ENCODE data around the gene HHAT. TPM values are rescaled to one million over a fixed set of nuclear protein-coding genes. Genes with fewer than 3 reads are reported as not detected.

HHAT gene
- polyA plus RNA-seq, 3 donors: 13.0 to 14.9 (median 14.8) TPM

DNA sequence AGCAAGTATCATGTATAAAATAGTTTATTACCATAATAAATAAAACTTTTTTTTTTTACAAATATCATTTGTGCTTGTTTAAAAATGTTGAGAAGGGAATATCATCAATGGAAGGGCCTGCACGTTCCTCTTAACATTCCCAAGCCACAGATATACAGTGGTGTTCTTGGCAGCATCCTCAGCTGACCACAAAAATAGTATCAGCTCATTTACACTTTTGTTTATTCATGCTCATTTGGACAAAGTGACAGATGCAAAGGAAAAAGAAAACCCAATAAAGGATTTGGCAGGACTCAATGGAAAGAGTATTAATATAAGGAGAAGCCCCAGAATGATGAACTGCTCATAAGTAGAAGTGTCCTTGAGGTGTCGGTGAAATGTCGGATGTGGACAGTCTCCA is 349.6 kb downstream of the HHAT start:
- no peak for DNase-seq (ENCODE audit: extremely low read depth in 1 of 11, low read depth in 9 of 11, low spot score in 4 of 11)

DNA sequence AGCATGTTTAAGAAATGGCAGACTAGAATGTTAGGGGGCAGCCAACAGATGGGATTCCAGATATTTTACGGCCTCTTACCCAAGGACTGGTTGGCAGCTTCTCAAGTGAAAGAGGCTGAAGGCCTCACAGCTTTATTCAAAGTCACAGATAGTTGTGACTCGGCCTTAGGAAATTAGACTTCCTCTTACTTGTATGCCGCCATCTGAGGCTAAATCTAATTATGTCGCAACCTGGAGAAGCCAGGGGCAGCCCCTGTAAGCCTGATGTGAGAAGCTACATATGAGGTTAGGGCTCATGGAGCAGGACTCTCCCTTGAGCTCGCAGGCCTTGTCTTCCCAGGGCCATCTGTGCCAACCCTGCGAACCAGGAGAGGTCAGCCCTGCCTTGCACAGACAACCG is 352.5 kb downstream of the HHAT start:
- DNase-seq (ENCODE audit: extremely low read depth in 1 of 11, low read depth in 9 of 11, low spot score in 4 of 11): no peak

DNA sequence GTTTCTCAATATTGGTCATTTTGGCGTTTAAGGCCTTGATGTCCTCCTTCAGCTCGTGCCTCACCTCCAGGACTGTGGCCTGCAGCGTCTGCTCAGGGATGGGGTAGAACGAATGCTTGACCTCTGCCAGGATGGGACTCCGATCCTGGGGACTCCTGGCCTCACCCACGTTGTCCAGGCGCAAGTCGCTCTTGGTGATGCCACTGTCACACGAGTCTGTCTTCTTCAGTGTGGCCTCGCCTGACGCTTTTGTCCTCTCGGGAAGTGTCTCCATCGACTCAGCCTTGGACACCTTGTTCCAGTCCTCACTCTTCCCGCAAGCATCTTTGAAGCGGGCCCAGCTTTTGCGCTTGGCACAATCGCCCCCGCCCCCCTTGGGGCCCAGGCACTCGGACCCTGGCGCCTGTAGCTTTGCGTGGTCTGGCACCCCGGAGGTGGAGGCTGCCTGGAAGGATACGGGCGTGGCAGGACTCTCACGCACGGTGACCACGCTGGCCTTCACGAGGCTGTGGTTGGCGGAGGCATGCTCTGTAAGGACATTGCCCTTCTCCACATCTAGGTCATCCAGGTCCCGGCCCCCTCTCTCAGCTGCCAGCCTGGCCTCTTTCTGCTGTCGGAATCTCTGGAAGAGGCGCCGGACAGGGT is 354.8 kb downstream of the HHAT start:
- no peak for DNase-seq (ENCODE audit: extremely low read depth in 1 of 11, low read depth in 9 of 11, low spot score in 4 of 11)

DNA sequence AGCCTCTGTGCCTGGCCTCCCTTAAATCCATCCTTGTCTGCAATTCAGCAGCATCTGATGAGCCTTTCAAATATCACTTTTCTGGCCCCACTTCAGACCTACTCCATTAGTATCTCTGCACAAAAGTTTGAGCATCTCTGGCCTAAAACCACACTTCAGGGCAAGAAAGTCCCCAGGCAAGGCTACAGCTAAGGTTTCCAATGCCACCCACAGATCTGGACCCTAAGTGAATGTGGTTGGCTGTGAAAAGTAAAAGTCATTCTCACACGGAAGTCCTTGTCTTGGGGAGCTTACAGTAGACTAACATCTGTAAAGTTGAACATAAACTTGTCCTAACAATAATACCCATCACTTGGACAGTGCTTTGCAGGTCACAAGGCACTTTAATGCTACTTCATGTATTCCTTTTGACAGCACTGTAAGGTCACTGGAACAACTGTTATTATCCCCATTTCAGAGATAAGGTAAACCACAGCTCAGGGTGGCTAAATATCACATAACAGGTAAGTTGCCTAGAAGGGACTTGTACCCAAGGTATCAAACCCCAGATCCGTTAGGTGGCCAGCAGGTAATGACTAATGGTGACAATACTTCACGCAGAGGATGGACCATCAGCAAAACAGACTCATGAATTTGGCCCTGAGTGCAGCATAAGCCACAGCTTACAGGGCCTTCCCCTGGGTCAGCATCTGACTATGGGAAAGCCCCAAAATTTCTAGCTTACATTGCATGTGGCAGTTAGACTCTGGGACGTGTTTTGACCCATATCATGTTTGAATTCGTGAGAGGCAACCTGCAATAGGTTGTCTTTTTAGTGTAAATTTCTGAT is 356.0 kb downstream of the HHAT start:
- no peak for DNase-seq (ENCODE audit: extremely low read depth in 1 of 11, low read depth in 9 of 11, low spot score in 4 of 11)

DNA sequence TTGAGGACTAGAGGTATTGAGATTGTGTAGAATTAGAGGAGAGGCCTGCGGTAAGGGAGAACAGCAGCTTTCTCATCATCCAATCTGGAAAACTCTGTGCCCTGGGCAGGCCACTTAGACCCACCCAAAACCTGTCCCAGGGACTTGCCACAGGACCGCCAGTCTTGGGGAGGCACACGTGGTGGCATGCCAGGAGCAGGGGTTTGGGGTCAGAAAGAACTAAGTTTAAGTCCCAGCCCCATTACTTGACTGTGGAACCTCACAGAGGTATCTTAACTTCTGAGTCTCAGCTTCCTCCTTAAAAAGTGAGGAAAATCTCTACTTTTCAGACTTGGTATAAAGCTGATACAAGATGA is 356.6 kb downstream of the HHAT start:
- no peak for DNase-seq (ENCODE audit: extremely low read depth in 1 of 11, low read depth in 9 of 11, low spot score in 4 of 11)

DNA sequence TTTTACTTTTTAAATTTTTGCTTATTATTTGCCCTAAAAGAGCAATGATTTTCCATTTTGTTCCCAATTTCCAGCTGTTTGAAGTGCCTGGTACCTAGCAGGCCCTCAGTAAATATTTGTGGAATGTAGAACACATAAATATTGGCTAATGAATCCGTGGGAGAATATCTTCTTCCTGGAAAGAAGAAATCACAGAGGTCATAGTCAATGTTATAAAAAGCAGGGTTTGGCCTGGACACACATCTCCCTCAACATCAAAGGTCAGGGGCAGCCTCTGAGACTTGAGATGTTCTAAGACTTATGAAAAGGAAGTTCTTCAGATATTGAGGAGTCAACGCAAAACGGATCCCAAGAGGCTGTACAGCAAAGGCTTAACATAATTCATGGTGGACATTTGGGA is 358.1 kb downstream of the HHAT start:
- DNase-seq (ENCODE audit: extremely low read depth in 1 of 11, low read depth in 9 of 11, low spot score in 4 of 11): no peak

DNA sequence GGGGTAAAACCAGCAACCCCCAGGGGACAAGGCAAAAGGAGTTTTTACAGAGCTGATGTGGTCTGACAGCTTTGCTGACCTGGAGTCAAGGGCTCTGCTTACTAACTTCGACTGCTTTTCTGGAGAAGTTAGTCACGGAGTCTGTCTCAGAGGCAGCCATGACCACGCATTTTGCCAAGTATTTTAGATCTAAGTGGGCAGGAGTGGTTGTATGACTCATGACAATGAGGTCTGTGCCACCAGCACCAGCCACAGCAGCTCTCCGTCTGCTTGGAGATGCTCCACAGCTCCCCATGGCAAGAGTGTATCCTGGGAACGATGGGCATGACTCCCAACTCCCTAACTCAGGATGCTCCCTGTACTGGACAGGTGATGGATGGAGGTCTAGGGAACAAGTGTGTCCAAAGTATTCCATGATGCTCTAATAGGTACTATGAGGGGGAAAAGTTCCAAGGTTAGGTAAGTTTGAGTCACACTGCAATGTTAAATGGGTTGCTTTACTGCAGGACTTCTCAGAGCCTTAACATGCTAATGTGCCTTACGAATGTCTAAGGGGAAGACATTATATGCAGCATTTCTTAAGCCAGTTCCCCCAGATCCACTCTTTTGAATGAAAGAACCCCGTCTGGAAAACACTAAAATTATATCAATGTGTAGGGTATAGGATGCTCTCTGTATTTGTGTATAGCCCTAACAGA is 359.0 kb downstream of the HHAT start:
- DNase-seq (ENCODE audit: extremely low read depth in 1 of 11, low read depth in 9 of 11, low spot score in 4 of 11): no peak

DNA sequence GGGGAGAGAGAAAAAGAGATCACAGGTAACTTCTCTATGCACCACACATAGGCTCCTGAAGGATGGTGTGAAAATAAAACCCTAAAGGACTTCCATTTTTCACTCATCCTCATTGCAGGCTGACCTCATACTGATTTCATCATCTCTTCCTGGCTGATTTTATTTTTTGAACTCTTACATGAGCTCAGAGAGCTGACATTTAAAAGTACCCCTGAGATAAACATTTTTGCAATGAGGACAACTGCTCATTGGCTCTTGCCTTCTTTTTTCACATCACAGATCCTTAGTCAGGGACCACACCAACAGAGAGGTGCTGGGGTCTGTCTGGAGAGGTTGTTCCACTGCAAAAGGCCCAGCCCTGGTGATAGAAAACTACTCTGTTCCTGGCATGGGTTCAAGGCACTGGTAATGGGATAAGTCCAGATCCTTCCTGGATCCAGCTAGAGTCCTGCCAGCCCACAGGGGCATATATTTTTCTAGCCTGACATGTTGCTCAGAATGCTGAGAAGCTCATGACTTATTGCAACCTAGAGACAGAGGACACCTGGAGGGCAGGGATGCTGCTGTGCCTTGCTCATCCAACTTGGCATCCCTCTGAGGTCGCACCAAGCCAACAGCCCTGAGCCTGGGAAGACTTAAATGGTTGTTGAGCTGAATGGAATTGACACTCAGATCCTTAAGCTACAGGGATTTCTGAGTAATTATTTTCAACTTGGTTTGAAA is 360.0 kb downstream of the HHAT start:
- no peak for DNase-seq (ENCODE audit: extremely low read depth in 1 of 11, low read depth in 9 of 11, low spot score in 4 of 11)

DNA sequence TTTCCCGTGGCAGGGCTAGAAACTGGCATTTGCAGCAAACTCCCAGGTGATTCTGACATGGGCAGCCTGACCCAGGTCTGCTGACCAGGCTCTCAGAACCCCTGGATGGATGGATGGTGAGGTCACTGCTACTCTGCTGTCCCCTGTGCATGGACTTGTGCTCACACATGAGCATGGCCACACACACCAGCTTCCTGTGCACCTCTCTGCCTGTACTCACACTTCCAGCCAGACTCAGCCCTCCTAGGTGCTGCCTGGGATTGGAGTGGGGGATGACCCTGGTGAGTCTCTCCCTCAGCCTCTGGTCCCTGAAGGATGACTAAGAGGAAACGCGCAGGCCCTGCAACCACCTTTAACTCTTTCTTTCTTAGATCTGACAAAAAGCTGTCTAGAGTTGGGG is 361.1 kb downstream of the HHAT start:
- DNase-seq (ENCODE audit: extremely low read depth in 1 of 11, low read depth in 9 of 11, low spot score in 4 of 11): no peak

DNA sequence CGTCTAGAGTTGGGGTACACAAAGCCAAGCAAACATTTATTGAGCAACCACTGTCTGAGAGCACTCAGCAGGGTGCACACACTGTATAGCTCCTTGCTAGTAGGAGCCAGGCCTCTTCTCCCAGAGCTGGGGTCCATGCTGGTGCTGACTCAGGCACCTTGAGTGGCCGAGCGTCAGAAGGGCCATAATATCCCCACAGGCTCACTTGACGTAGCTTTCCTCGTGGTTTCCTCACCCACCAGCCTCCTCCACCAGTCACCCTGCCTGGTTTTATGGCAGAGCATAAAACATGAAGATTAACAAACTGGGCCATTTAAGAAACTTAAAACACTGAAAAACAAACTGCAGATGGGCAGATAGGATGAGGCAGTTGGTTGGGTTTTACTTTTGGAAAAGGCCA is 361.5 kb downstream of the HHAT start:
- DNase-seq (ENCODE audit: extremely low read depth in 1 of 11, low read depth in 9 of 11, low spot score in 4 of 11): no peak

DNA sequence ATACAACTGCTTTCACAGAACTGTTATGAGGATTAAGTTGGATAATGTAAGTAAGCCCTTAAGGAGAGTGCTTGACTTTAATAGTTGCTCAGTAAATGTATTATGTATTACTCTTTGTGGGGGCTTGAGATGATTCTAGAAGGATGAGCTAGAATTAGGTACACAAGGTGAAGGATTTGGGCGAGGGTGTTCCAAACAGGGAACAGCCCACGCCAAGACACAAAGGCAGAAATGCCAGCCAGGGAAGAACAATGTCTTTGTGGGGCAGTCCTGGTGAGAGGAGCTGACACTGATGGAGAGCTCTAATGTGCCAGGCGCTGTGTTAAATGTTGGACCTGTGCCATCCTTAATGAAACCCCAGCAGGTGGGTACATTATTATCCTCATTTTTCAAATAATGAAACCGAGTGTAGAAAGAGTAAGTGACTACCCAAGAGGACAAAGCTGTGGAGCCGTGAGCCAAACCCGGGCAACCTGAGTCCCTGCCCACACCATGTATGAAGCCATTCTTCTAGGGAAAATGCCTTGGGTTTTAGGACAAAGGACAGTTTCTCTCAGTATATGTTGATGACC is 362.4 kb downstream of the HHAT start:
- no peak for DNase-seq (ENCODE audit: extremely low read depth in 1 of 11, low read depth in 9 of 11, low spot score in 4 of 11)

DNA sequence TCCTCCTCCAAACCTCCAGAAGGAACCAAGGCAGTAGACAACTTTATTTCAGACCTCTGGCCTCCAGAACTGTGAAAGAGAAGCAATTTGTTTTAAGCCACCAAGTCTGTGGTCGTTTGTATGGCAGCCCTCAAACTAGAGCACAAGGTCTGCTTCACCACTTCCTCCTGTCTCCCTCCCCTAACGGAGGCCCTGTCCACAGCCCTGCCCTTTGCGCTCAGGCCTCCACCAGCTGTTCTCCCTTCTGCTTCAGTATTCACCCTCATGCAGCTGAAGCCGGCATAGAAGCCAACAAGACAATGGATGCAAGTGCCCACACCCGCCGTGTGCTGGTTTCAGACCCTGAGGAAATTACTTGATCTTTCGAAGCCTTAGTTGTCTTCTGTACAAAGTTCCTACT is 364.1 kb downstream of the HHAT start:
- DNase-seq (ENCODE audit: extremely low read depth in 1 of 11, low read depth in 9 of 11, low spot score in 4 of 11): no peak

DNA sequence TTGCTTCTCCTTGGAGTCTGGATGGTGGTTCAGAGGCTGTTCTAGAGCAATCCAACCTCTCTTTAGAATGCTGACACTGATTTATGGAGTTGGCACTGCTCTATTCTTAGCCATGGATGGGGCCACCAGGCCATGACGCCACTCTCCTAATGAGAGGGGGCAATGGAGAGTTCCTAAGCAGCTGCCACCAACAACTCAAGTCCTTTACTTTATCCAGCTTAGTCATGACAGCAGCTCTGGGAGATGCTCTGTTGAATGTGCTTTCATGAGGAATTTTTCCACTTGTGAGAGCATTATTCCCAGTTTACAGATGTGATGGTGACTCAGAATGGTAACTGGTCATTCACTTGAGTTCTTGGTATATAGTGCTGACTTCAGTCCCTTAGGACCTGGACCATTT is 366.3 kb downstream of the HHAT start:
- no peak for DNase-seq (ENCODE audit: extremely low read depth in 1 of 11, low read depth in 9 of 11, low spot score in 4 of 11)

DNA sequence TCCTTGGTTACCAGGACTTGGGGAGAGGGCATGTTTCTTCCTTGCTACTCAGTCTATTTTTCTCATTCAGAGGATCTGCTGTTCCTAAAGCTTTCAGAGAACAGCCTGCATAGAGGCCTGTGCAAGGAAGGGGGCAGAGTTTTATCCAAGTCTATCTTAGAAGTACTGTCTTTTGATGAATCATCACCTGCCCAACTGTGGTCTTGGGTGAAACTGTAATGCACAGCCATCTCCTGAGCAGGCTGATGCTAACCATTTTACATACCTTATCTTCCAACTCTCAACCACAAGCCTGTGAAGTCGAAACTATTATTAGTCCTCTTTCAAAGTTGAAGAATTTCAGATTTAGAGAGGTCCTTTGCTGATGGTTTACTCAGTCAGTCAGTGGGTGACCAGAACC is 368.0 kb downstream of the HHAT start:
- DNase-seq (ENCODE audit: extremely low read depth in 1 of 11, low read depth in 9 of 11, low spot score in 4 of 11): no peak

DNA sequence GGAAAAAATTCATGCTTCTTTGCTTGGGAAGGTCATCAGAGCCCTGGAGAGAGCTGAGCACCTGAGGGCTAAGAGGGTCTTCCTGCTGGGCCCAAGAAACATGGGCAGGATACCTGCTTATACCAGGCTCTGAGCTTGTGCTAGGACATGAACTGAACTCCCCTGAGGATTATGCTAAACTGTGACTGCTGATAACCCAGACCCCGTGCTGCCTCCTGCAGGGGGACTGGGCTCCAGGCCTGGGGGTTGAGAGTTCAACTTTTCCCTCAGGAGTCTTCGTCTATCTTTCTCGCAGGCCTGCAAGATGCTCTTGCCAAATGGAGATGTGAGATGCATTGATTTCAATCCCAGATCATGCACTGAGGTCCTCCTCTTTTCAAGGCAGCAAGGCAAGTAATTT is 368.5 kb downstream of the HHAT start:
- DNase-seq (ENCODE audit: extremely low read depth in 1 of 11, low read depth in 9 of 11, low spot score in 4 of 11): no peak

DNA sequence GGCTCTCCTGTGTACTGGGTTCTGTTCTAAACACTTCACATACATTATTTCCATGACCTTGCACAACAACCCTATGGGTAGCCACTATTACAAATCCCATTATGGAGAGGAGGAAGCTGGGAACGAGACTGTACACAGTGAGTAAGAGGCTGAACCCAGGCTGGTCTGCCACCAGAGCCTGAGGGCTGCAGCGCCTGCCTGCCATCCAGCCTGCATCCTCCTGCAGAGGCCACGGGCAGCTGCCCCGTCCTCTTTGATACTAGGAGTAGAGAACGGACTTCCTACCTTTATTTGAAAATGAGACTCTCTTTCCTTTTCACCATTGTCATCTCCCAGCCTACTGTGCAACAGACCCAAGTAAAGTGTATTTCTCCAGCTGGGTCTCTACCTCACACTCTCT is 370.0 kb downstream of the HHAT start:
- no peak for DNase-seq (ENCODE audit: extremely low read depth in 1 of 11, low read depth in 9 of 11, low spot score in 4 of 11)

DNA sequence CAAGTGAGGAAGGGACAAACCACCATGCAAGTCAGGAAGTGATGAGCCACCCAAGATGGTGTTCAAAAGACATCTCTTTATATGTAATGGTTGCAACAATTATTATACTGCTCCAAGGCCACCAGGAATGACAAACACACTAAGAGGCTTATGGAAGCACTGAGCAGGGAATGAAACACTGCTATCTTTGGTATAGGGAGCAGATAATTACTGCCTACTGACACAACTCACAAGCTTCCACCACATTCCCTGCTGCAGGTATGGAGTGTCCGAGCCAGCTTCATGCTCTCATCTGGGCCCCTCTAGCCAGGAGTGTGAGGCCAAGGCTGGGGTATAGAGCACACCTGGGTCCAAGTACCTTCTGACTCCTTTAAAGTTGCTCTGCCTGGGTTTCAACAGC is 371.4 kb downstream of the HHAT start:
- no peak for DNase-seq (ENCODE audit: extremely low read depth in 1 of 11, low read depth in 9 of 11, low spot score in 4 of 11)

DNA sequence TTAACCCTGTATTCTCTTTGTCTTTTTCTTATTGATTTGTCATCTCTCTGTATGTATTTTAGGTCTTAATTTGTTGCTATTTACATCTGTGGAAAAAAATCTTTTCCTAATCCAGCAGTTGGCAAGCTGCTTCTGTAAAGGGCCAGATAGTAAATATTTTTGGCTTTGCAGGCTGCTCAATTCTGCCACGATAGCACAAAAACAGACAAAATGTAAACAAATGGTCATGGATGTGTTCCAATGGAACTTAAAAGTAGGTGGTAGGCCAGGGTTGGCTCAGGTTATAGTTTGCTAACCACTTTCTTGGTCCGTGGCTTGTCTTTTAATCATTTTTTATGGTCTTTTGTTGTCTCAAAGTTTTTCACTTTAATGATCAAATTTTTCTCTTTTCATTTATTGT is 371.8 kb downstream of the HHAT start:
- DNase-seq (ENCODE audit: extremely low read depth in 1 of 11, low read depth in 9 of 11, low spot score in 4 of 11): no peak

DNA sequence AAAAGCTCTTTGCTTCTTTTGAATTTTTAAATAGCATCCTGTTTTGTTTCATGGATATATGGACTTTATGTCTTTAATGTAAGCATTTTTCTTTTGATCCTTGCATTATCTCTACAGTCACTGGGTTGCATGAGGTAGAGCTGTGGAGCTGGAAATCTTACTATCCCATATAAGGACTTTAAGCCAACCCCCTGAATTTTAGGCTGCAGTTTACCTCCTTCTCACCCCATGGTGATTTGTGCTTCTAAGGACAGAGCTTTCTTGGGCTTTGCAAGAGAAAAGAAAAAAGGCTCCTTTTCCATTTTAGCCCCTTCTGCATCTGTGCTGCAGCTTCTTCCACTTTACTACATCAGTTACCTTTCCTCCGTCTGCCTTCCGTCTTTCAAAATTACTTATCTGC is 373.8 kb downstream of the HHAT start:
- no peak for DNase-seq (ENCODE audit: extremely low read depth in 1 of 11, low read depth in 9 of 11, low spot score in 4 of 11)

DNA sequence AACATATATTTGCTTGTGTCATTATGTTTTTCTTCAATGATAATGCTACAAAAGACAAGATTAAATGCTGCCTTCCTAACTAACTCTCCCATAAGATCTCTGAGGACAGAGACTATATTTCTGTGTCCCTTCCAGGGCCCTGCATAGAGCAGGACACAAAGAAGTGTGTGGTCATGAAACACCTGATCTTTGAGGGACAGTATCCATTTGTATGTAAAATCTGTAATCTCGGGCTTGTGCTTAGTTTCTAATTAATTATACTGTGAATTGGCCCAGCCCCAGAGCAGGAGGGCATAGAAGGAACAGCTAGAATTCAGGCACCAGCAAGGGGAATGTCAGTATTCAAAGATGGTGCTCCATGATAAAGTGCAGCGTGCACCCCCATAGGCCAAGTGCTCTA is 374.9 kb downstream of the HHAT start:
- DNase-seq (ENCODE audit: extremely low read depth in 1 of 11, low read depth in 9 of 11, low spot score in 4 of 11): no peak
